PC-9 (cell line): Measurements from ENCODE around the gene SSBP2. TPM values are rescaled to one million over a fixed set of nuclear protein-coding genes. Genes with fewer than 3 reads are reported as not detected.

Experiments
- BruUV-seq: library from RNA; stranded (reverse); fragments of 400-500 nt; replicated peaks from 2 replicates; lab custom pipeline; 2021; lab: Mats Ljungman, UMichigan
- CTCF ChIA-PET: fragments of 300-600 bp; sonication (Branson Sonifier 250); formaldehyde crosslinking; loops from one replicate; lab custom pipeline; 2022; ENCODE audit warnings: antibody characterized with exemption; lab: Charles Lee
- POLR2A ChIA-PET: fragments of 300-600 bp; sonication (Branson Sonifier 250); formaldehyde crosslinking; loops from one replicate; lab custom pipeline; 2022; ENCODE audit warnings: antibody characterized with exemption; ENCODE audit not compliant: unreplicated experiment; lab: Charles Lee
- DNase-seq, 2 experiments: peaks; one replicate each; pipeline versions ENCODE4 v3.0.0 to v3.0.0-alpha.2; 2015 to 2022; ENCODE audit warnings: mixed read lengths in 1 of 2
- H2AFZ ChIP-seq: fragments of 200-600 bp; sonication (generic); 2 replicates; pipeline ENCODE4 v1.8.1; 2017; ENCODE audit warnings: antibody characterized with exemption
- H3F3A ChIP-seq: fragments of 200-600 bp; sonication (generic); 2 replicates; pipeline ENCODE4 v1.8.1; 2017; ENCODE audit warnings: antibody characterized with exemption, mild to moderate bottlenecking, low read depth; ENCODE audit not compliant: insufficient read depth
- H3K27ac ChIP-seq: fragments of 200-600 bp; sonication (generic); 2 replicates; pipeline ENCODE4 v1.6.1; 2016; ENCODE audit warnings: mixed run types
- H3K27me3 ChIP-seq: fragments of 200-600 bp; sonication (generic); 2 replicates; pipeline ENCODE4 v1.6.1; 2016; ENCODE audit warnings: low read depth, mixed run types; ENCODE audit not compliant: insufficient read depth
- H3K36me3 ChIP-seq: fragments of 200-600 bp; sonication (generic); 2 replicates; pipeline ENCODE4 v1.6.1; 2016; ENCODE audit warnings: low read depth, mixed run types
- H3K4me1 ChIP-seq: fragments of 200-600 bp; sonication (generic); replicated peaks from 2 replicates; pipeline ENCODE4 v1.6.1; 2016; ENCODE audit warnings: mixed run types; ENCODE audit not compliant: insufficient read depth
- H3K4me2 ChIP-seq: fragments of 200-600 bp; sonication (generic); 2 replicates; pipeline ENCODE4 v1.6.1; 2017; ENCODE audit warnings: mixed run types
- H3K4me3 ChIP-seq: fragments of 200-600 bp; sonication (generic); 2 replicates; pipeline ENCODE4 v1.6.1; 2016; ENCODE audit warnings: mixed run types
- H3K79me2 ChIP-seq: fragments of 200-600 bp; sonication (generic); 2 replicates; pipeline ENCODE4 v1.6.1; 2017; ENCODE audit warnings: low read depth, mixed run types
- H3K9me2 ChIP-seq: fragments of 200-600 bp; sonication (generic); 2 replicates; pipeline ENCODE4 v1.8.1; 2017; ENCODE audit warnings: mild to moderate bottlenecking; ENCODE audit not compliant: insufficient read depth
- H3K9me3 ChIP-seq: fragments of 200-600 bp; sonication (generic); 2 replicates; pipeline ENCODE4 v1.8.1; 2016; ENCODE audit warnings: low read depth; ENCODE audit not compliant: insufficient read depth
- H4K20me1 ChIP-seq: fragments of 200-600 bp; sonication (generic); 2 replicates; pipeline ENCODE4 v1.8.1; 2017; ENCODE audit not compliant: insufficient read depth
- CTCF ChIP-seq: fragments of 200-600 bp; sonication (generic); conservative IDR thresholded peaks from 2 replicates; pipeline ENCODE4 v1.6.1; 2017; ENCODE audit warnings: mixed run types, antibody characterized with exemption, mild to moderate bottlenecking, moderate library complexity
- EZH2 ChIP-seq: fragments of 200-600 bp; sonication (generic); IDR thresholded peaks from 2 replicates; pipeline ENCODE4 v1.8.0; 2017; ENCODE audit warnings: antibody characterized with exemption, low read depth
- intact Hi-C: fragments of 100-400 bp; cut with micrococcal nuclease; formaldehyde crosslinking; loops from one replicate; pipeline ENCODE4 v1.10.0; 2022; ENCODE audit not compliant: unreplicated experiment
- total RNA-seq: library from RNA; stranded (reverse); gene quantifications from 2 replicates; pipeline ENCODE4 v1.2.3, GENCODE V29; 2021

SSBP2 gene
- total RNA-seq, 1 experiment from 2014 or later = 6.4 TPM

DNA sequence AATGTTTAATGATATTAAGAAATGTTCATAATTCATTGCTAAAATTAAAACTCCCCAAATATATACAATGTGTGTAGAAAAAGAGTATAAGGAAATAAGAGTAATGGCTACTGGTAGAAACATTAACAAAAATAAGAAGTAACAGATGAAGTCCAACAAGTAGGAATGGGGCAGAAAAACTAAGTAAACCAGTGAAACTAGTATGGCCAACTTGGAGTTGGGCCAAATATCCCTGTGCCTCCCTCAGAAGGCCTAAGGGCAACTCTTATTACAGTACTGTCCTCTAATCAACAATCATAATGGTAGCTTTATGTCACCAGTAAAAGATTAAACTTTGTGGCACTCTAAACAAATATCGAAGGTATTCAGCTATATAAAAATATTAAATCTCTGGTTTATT, 93.5 kb downstream of the SSBP2 start:
- H3K27ac ChIP-seq = no peak overlapping the region
- peaks cover 4% of the 10 kb centered on the region; the same call in 1 of the 2 replicates for H3F3A ChIP-seq
- H3K9me3 ChIP-seq = no peaks in the 10 kb centered on the region
- H3K4me2 ChIP-seq = no peak overlapping the region
- no peaks in the 10 kb centered on the region for H3K36me3 ChIP-seq
- intact Hi-C loops = no loop called here
- peak in 1 of 2 experiments; percentile 49 for DNase-seq
- no peaks in the 10 kb centered on the region for H3K27me3 ChIP-seq
- no peak overlapping the region for H2AFZ ChIP-seq
- H3K4me1 ChIP-seq = peaks cover 10% of the 10 kb centered on the region
- ChIA-PET POLR2A (no interaction called here), CTCF (no interaction called here)
- H3K79me2 ChIP-seq = no peaks in the 10 kb centered on the region
- BruUV-seq = no TSS peak
- no peak for TF ChIP-seq CTCF
- no peak for TF ChIP-seq EZH2
- H4K20me1 ChIP-seq = no peaks in the 10 kb centered on the region
- 0 out of 2 replicates have a peak, but pooled peaks cover 3% of the 10 kb centered on the region for H3K9me2 ChIP-seq
- H3K4me3 ChIP-seq = no peak overlapping the region

GRCh38 chr5:81656783-81657182, 94.1 kb downstream of the SSBP2 start:
- H4K20me1 ChIP-seq = no peaks in the 10 kb centered on the region
- CTCF ChIA-PET = no interaction called here
- no peak overlapping the region for H3K4me2 ChIP-seq
- H2AFZ ChIP-seq = no peak overlapping the region
- H3K36me3 ChIP-seq = no peaks in the 10 kb centered on the region
- TF ChIP-seq EZH2 (no peak), CTCF (no peak)
- H3K27me3 ChIP-seq = no peaks in the 10 kb centered on the region
- intact Hi-C loops = no loop called here
- no peaks in the 10 kb centered on the region for H3K9me3 ChIP-seq
- POLR2A ChIA-PET = no interaction called here
- no peak overlapping the region for H3K4me3 ChIP-seq
- DNase-seq = no peak
- no peak overlapping the region for H3K27ac ChIP-seq
- no TSS peak for BruUV-seq
- peaks cover 4% of the 10 kb centered on the region; the same call in 1 of the 2 replicates for H3F3A ChIP-seq
- no peaks in the 10 kb centered on the region for H3K79me2 ChIP-seq
- H3K9me2 ChIP-seq = 0 out of 2 replicates have a peak, but pooled peaks cover 3% of the 10 kb centered on the region
- H3K4me1 ChIP-seq = peaks cover 10% of the 10 kb centered on the region

GRCh38 chr5:81650987-81651386, 99.9 kb downstream of the SSBP2 start:
- H3K9me3 ChIP-seq = no peaks in the 10 kb centered on the region
- no peak for DNase-seq
- intact Hi-C loops = no loop called here
- no peaks in the 10 kb centered on the region for H3K36me3 ChIP-seq
- TF ChIP-seq EZH2 (no peak), CTCF (no peak)
- H3K4me3 ChIP-seq = no peak overlapping the region
- CTCF ChIA-PET = no interaction called here
- H3K4me2 ChIP-seq = no peak overlapping the region
- no TSS peak for BruUV-seq
- H3K9me2 ChIP-seq = no peaks in the 10 kb centered on the region
- POLR2A ChIA-PET = interaction anchor here (0.6 to 0.7 kb wide), 2 partner anchors 9 to 11 kb away, joined by 3 to 4 read pairs; no protein-coding TSS in a partner anchor
- no peaks in the 10 kb centered on the region for H4K20me1 ChIP-seq
- H3K27me3 ChIP-seq = no peaks in the 10 kb centered on the region
- H3K27ac ChIP-seq = no peak overlapping the region
- H3K4me1 ChIP-seq = no peaks in the 10 kb centered on the region
- no peaks in the 10 kb centered on the region for H3K79me2 ChIP-seq
- H3F3A ChIP-seq = no peaks in the 10 kb centered on the region
- no peak overlapping the region for H2AFZ ChIP-seq
